Endothelial cell of umbilical vein (primary cell): ENCODE data around the gene LTB4R. TPM values are rescaled to one million over a fixed set of nuclear protein-coding genes. Genes with fewer than 3 reads are reported as not detected.

Experiments
- BruUV-seq: library from RNA; stranded (reverse); fragments of 400-500 nt; replicated peaks from 2 replicates; lab custom pipeline; 2021; lab: Mats Ljungman, UMichigan
- CTCF ChIA-PET: fragments of 300-600, 350-600 bp; sonication (Branson Sonifier 250); formaldehyde crosslinking; loops from one replicate; lab custom pipeline; 2021; ENCODE audit warnings: antibody characterized with exemption, inconsistent platforms; lab: Charles Lee
- POLR2A ChIA-PET: fragments of 300-600, 350-600 bp; sonication (Branson Sonifier 250); formaldehyde crosslinking; loops from one replicate; lab custom pipeline; 2021; ENCODE audit warnings: antibody characterized with exemption, inconsistent platforms; lab: Charles Lee
- DNase-seq: peaks from one replicate; pipeline ENCODE4 v3.0.0-alpha.2; 2011; ENCODE audit warnings: low read depth, low spot score
- FAIRE-seq: peaks from 2 replicates; lab custom pipeline; 2011; peaks lifted over from hg19 to GRCh38; lab: Jason Lieb, UNC
- H2AFZ ChIP-seq: 2 replicates; pipeline ENCODE4 v1.6.0; 2012; ENCODE audit warnings: low read depth, low read length, control low read depth, inconsistent platforms
- H3K27ac ChIP-seq: 2 replicates; pipeline ENCODE4 v1.5.1; 2011; ENCODE audit warnings: low read depth, mild to moderate bottlenecking, control low read depth, low read length, moderate library complexity; ENCODE audit not compliant: insufficient read depth
- H3K27me3 ChIP-seq, 2 experiments: 2 replicates each; pipeline versions ENCODE4 v1.6.0 to v1.6.1; 2011; ENCODE audit warnings: low read length in 2 of 2, mixed read lengths in 1 of 2; ENCODE audit not compliant: control insufficient read depth in 2 of 2, insufficient read depth in 2 of 2
- H3K36me3 ChIP-seq, 2 experiments: 2 replicates in 1 of 2; 3 replicates in 1 of 2; pipeline ENCODE4 v1.5.1; 2011; ENCODE audit warnings: low read length in 2 of 2, mild to moderate bottlenecking in 1 of 2, moderate library complexity in 1 of 2; ENCODE audit not compliant: control insufficient read depth in 2 of 2, insufficient read depth in 2 of 2; ENCODE audit errors: extremely low read depth in 1 of 2
- H3K4me1 ChIP-seq: 3 replicates; pipeline ENCODE4 v1.5.1; 2011; ENCODE audit warnings: mild to moderate bottlenecking, low read length; ENCODE audit not compliant: control insufficient read depth, insufficient read depth; ENCODE audit errors: extremely low read depth
- H3K4me2 ChIP-seq: 2 replicates; pipeline ENCODE4 v1.6.1; 2011; ENCODE audit warnings: low read length, control low read depth, mixed read lengths; ENCODE audit not compliant: insufficient read depth
- H3K4me3 ChIP-seq, 3 experiments: fragments of 200-600 bp in 1 of 3; sonication (generic), shearing (Covaris generic) in 1 of 3; replicated peaks in 1 of 3; 2 replicates each; pipeline ENCODE4 v1.5.1; 2011 to 2016; ENCODE audit warnings: control low read depth in 3 of 3, low read length in 3 of 3, mild to moderate bottlenecking in 2 of 3, inconsistent platforms in 1 of 3, low read depth in 1 of 3, moderate library complexity in 1 of 3; ENCODE audit not compliant: insufficient read depth in 1 of 3
- H3K79me2 ChIP-seq: 2 replicates; pipeline ENCODE4 v1.6.0; 2012; ENCODE audit warnings: low read length, inconsistent platforms; ENCODE audit not compliant: control insufficient read depth, insufficient read depth
- H3K9ac ChIP-seq: replicated peaks from 2 replicates; pipeline ENCODE3; 2011; ENCODE audit warnings: low read length, control low read depth; ENCODE audit not compliant: insufficient read depth; ENCODE audit errors: extremely low read depth
- H3K9me1 ChIP-seq: replicated peaks from 3 replicates; pipeline ENCODE4 v1.6.0; 2011; ENCODE audit warnings: mild to moderate bottlenecking, low read length; ENCODE audit not compliant: control insufficient read depth, insufficient read depth; ENCODE audit errors: extremely low read depth
- H3K9me3 ChIP-seq: replicated peaks from 2 replicates; pipeline ENCODE4 v1.5.1; 2012; ENCODE audit warnings: low read length, inconsistent platforms; ENCODE audit not compliant: control insufficient read depth, insufficient read depth
- H4K20me1 ChIP-seq: replicated peaks from 2 replicates; pipeline ENCODE3; 2011; ENCODE audit warnings: mild to moderate bottlenecking, low read length; ENCODE audit not compliant: control insufficient read depth, insufficient read depth; ENCODE audit errors: extremely low read depth
- EZH2 ChIP-seq: IDR thresholded peaks from 2 replicates; pipeline ENCODE4 v1.6.1; 2012; ENCODE audit warnings: borderline replicate concordance, low read depth, mild to moderate bottlenecking, moderate library complexity, low read length, inconsistent platforms; ENCODE audit not compliant: severe bottlenecking
- FOS ChIP-seq: IDR thresholded peaks from 2 replicates; pipeline ENCODE4 v1.6.1; 2011; ENCODE audit warnings: mild to moderate bottlenecking, low read length, moderate library complexity, borderline replicate concordance; ENCODE audit not compliant: insufficient read depth
- GATA2 ChIP-seq: IDR thresholded peaks from 2 replicates; pipeline ENCODE4 v1.7.0; 2011; ENCODE audit warnings: low read depth, mild to moderate bottlenecking, moderate library complexity, mixed read lengths, low read length; ENCODE audit not compliant: insufficient read length, insufficient read depth
- JUN ChIP-seq: IDR thresholded peaks from 2 replicates; pipeline ENCODE4 v1.6.1; 2011; ENCODE audit warnings: borderline replicate concordance, low read depth; ENCODE audit not compliant: insufficient read length, insufficient read depth
- POLR2A ChIP-seq: IDR thresholded peaks from 2 replicates; pipeline ENCODE4 v1.6.1; 2012; ENCODE audit warnings: low read depth, mild to moderate bottlenecking, control low read depth, low read length
- POLR2AphosphoS5 ChIP-seq: IDR thresholded peaks from 2 replicates; pipeline ENCODE4 v1.6.1; 2012; ENCODE audit warnings: low read depth, mild to moderate bottlenecking, control low read depth, low read length, moderate library complexity; ENCODE audit not compliant: insufficient read depth
- dilution Hi-C: fragments of 300-500 bp; cut with MboI; formaldehyde crosslinking; loops from one replicate; pipeline ENCODE4 v1.15.0; 2019; ENCODE audit warnings: low sequenced_read_pairs; ENCODE audit not compliant: extremely low pct_ligation_motif_present
- intact Hi-C: fragments of 100-400 bp; cut with micrococcal nuclease; formaldehyde crosslinking; loops from one replicate; pipeline ENCODE4 v1.10.0; 2022
- polyA plus RNA-seq, 4 experiments: library from polyadenylated mRNA; depleted of rRNA in 3 of 4; stranded (reverse) in 3 of 4; unstranded in 1 of 4; fragments of >200 nt; gene quantifications; 2 replicates each; pipeline versions ENCODE4 v1.2.1 to v1.2.3, GENCODE V29; 2011 to 2012; ENCODE audit warnings: missing spikeins in 1 of 4
- total RNA-seq: library from RNA; stranded (reverse); gene quantifications from 2 replicates; pipeline ENCODE4 v1.2.3, GENCODE V29; 2021
- TF ChIP-seq, protein P1 (sequence below), 2 donors: IDR thresholded peaks; 1 replicate in 1 of 2; 2 replicates in 1 of 2; pipeline ENCODE4 v1.5.1; 2011; ENCODE audit warnings: low read length in 2 of 2, mild to moderate bottlenecking in 2 of 2, moderate library complexity in 2 of 2, control low read depth in 1 of 2, inconsistent platforms in 1 of 2, low read depth in 1 of 2; ENCODE audit not compliant: insufficient read depth in 1 of 2; ENCODE audit errors: extremely low read depth in 1 of 2

LTB4R gene
- total and polyA plus RNA-seq, 2 donors (not counting 3 experiments of a cell fraction or from before 2014, with no cell fraction given), result 9.1 to 10.5 TPM

DNA sequence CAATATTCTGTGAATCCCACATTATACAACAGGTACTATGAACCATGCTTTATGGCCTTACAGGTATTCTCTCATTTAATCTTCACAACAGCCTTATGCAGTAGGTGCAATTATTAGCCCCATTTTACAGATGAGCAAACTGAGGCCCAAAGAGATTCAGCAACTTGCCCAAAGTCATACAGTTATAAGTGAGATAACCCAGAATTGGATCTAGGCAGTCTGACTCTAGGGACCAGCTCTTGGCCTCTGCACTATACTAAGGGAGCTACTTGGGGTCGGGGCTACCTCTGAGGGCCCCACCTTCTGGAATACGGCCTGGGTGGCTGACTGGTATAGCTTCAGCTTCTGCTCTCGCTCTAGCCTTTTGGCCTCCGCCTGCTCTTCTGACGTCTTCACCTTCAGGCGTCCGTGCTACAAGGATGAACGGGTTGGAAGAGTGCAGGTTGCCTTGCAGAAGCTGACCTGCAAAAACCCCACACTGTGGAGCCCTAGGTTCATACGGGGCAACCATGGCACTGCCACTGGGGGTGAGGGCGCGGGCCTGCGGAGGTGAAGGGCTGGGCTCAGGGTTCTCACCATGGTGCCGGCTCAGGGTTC, 40.7 kb upstream of the LTB4R start:
- BruUV-seq, result no TSS peak
- Histone ChIP-seq H3K9me3 (no peaks in the 10 kb centered on the region), H4K20me1 (no peaks in the 10 kb centered on the region), H3K9me1 (no peaks in the 10 kb centered on the region), H3K4me1 (peaks cover 9% of the 10 kb centered on the region), H3K27me3 (no peaks in the 10 kb centered on the region), H3K79me2 (no peaks in the 10 kb centered on the region), H3K4me3 (peak overlapping the region; percentile 58 to 77 (median 65)), H2AFZ (peak overlapping the region; percentile 80), H3K9ac (peak overlapping the region; percentile 98), H3K27ac (peak overlapping the region; percentile 92), H3K4me2 (peak overlapping the region; percentile 76), H3K36me3 (peaks cover 2 to 21% of the 10 kb centered on the region in 2 experiments)
- no peak for FAIRE-seq
- CTCF ChIA-PET, result interaction anchor here (0.7 to 2.9 kb wide), 16 partner anchors 8 to 166 kb away, joined by 3 to 35 read pairs (median 5); partner anchors contain the start of genes CHMP4A, CIDEB, MDP1 and TINF2
- dilution Hi-C loops, result no loop called here
- POLR2A ChIA-PET, result interaction anchor here (1.3 to 1.9 kb wide), 2 partner anchors 9 to 28 kb away, joined by 3 to 17 read pairs; partner anchors contain the start of gene TINF2
- intact Hi-C loops, result loop anchor here (1.0 kb wide), 5 partner anchors 27 to 54 kb away; partner anchors contain the start of genes DHRS1, MDP1 and NOP9
- no peak for DNase-seq
- TF ChIP-seq EZH2 (no peak), POLR2A (no peak), GATA2 (no peak), JUN (no peak), POLR2AphosphoS5 (no peak), FOS (no peak)
- TF ChIP-seq, protein P1, sequence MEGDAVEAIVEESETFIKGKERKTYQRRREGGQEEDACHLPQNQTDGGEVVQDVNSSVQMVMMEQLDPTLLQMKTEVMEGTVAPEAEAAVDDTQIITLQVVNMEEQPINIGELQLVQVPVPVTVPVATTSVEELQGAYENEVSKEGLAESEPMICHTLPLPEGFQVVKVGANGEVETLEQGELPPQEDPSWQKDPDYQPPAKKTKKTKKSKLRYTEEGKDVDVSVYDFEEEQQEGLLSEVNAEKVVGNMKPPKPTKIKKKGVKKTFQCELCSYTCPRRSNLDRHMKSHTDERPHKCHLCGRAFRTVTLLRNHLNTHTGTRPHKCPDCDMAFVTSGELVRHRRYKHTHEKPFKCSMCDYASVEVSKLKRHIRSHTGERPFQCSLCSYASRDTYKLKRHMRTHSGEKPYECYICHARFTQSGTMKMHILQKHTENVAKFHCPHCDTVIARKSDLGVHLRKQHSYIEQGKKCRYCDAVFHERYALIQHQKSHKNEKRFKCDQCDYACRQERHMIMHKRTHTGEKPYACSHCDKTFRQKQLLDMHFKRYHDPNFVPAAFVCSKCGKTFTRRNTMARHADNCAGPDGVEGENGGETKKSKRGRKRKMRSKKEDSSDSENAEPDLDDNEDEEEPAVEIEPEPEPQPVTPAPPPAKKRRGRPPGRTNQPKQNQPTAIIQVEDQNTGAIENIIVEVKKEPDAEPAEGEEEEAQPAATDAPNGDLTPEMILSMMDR (IDR thresholded peaks at IDR 0.05; ENCODE audit: extremely low read depth in 1 of 2, insufficient read depth in 1 of 2, low read depth in 1 of 2, low read length in 2 of 2), result no peak
